ES-I3 (cell line): ENCODE data around the gene NCMAP.

Experiments
- H3K36me3 ChIP-seq: 2 replicates; pipeline ENCODE4 v1.6.1; 2013; ENCODE audit warnings: mild to moderate bottlenecking, low read length, control low read depth, moderate library complexity; ENCODE audit not compliant: insufficient read depth
- H3K4me1 ChIP-seq: 2 replicates; pipeline ENCODE4 v1.6.1; 2013; ENCODE audit warnings: mild to moderate bottlenecking, control low read depth, low read length; ENCODE audit not compliant: insufficient read depth
- H3K9ac ChIP-seq: 2 replicates; pipeline ENCODE4 v1.6.1; 2013; ENCODE audit warnings: low read depth, mild to moderate bottlenecking, low read length, moderate library complexity
- H3K9me3 ChIP-seq: 2 replicates; pipeline ENCODE4 v1.6.1; 2013; ENCODE audit warnings: mild to moderate bottlenecking, low read length, moderate library complexity; ENCODE audit not compliant: control insufficient read depth, insufficient read depth

The NCMAP gene

DNA sequence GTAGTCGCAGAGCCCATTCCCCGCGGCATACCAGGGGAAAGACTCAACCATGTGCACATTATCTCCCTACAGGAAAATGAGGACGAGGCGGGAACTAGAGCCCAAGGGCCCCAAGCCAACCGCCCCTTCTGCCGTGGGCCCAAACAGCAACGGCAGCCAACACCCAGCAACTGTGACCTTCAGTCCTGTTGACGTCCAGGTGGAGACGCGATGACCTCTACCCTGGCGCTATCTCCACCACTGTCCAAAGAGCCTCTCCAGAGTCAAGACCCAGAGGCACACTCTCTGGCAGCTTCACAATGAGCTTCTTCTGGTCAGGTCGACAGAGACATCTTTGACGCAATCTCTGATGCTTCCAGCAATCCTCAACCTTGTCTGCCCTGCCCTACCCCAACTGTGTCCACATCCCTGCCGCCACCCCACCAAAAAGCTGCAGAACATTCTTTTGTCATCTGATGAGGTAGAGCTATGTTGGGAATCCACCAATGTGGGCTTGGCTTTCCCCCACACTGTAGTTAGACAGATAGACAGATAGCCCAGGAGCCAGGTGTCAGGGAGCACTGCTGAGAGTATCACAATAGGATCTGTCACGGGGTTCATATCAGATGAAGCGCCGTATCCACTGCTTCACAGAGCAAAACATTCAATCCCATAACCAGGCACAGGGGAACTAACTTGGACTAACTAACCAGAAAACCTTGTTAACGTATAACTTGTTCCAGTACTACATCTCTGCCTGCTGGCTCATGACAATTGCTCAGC is 49.8 kb downstream of the NCMAP start:
- no peaks in the 10 kb centered on the region for H3K9me3 ChIP-seq
- no peaks in the 10 kb centered on the region for H3K36me3 ChIP-seq
- H3K9ac ChIP-seq: no peak overlapping the region
- H3K4me1 ChIP-seq: no peaks in the 10 kb centered on the region

DNA sequence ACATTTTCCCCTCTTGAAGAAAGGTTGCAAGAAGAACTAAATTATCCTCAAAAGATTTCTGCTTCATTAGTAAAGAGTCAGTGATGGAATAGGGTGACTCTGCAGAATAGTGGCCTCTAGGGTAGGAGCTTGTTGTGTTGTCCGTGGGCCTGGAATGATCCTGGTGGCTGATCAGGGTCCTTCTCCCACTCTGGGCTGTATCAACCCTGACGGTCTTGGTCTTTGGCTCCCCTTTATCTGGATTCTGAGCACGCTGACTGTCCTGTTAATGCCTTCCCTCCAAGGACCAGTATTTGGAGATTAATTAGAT is 50.4 kb downstream of the NCMAP start:
- no peaks in the 10 kb centered on the region for H3K4me1 ChIP-seq
- H3K9ac ChIP-seq: no peak overlapping the region
- H3K36me3 ChIP-seq: no peaks in the 10 kb centered on the region
- no peaks in the 10 kb centered on the region for H3K9me3 ChIP-seq

DNA sequence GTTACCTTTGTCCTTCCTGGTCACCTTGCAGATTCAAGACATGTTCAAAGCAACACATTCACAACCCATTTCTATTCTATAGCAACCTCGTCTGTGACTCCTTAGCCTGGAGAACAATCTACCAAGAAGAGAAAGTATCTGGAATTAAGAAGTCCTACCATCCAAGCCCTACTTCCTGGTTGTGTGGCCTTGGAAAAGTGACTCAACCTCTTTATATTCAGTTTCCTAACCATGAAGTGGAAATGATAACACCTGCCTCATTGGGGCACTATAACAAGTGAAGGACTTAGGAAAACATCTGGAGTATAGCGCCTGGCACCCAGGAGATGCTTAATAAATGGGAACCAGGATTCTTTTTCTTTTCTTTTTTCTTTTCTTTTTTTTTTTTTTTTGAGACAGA is 50.7 kb downstream of the NCMAP start:
- Histone ChIP-seq H3K9me3 (no peaks in the 10 kb centered on the region), H3K9ac (no peak overlapping the region), H3K4me1 (no peaks in the 10 kb centered on the region), H3K36me3 (no peaks in the 10 kb centered on the region)

DNA sequence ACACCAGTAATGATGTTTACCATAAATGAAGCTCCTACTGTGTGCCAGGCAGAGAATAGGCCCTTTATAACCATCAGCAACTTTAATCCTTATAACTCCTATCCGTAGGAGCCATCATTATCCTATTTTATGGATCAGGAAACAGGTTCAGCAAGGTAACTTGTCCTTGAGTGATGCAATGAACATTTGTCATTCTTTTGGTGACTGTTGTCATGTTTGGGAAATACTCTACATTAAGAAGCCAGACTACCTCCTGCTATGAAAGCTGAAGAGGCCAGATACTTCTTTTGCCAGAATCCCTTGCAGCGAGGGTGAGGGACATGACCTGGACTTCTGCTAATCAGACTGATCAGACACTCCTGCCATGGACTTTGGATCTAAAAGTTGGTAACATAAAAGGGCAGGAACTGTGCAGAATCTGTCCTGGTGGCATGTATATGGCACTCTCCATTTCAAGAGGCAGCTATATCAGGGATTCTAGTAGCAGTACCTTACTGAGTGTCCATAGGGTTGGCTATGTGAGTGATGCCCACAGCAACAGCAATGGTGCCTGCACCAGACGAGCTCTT is 54.1 kb downstream of the NCMAP start:
- Histone ChIP-seq H3K9ac (no peak overlapping the region), H3K4me1 (no peaks in the 10 kb centered on the region), H3K9me3 (no peaks in the 10 kb centered on the region), H3K36me3 (no peaks in the 10 kb centered on the region)

DNA sequence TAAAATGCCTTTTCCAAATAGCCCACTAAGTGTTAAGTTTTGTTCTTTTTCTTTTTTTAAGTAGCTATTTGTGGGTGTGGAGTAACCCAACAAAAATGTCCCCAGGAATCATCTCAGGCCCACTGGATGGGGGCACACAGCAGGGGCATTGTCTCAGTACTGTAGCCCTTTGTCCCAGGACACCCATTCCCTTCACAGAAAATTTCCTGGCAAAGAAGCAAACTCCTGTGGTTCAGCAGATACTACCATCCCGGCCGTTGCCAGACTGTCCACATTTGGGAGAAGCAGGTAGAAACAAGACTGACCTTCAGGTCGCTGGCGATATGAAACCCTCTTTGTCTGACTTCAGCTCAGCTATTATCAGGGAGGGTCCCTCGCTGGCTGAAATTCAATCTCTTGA is 63.5 kb downstream of the NCMAP start:
- no peaks in the 10 kb centered on the region for H3K36me3 ChIP-seq
- no peaks in the 10 kb centered on the region; the same call in 1 of the 2 replicates for H3K4me1 ChIP-seq
- no peak overlapping the region for H3K9ac ChIP-seq
- no peaks in the 10 kb centered on the region for H3K9me3 ChIP-seq

DNA sequence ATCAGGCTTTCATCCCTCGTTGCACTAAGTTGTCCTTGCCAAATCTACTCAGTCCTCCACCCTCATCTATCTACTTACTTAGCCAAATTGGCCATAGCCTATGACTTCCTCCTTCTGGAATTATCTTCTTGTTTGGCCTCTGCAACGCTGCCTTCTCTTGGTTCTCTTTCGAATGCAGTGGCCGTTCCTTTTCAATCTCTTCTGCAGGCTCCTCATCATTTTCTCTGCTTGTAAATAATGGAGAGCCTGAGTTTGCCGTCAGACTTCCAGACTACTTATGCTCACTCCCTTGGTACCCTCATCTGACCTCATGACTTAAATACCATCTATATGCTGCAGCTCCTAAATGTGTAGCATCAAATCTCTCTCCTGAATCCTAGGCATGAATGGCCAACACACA is 64.8 kb downstream of the NCMAP start:
- Histone ChIP-seq H3K4me1 (no peaks in the 10 kb centered on the region; the same call in 1 of the 2 replicates), H3K9me3 (no peaks in the 10 kb centered on the region), H3K9ac (no peak overlapping the region), H3K36me3 (no peaks in the 10 kb centered on the region)

DNA sequence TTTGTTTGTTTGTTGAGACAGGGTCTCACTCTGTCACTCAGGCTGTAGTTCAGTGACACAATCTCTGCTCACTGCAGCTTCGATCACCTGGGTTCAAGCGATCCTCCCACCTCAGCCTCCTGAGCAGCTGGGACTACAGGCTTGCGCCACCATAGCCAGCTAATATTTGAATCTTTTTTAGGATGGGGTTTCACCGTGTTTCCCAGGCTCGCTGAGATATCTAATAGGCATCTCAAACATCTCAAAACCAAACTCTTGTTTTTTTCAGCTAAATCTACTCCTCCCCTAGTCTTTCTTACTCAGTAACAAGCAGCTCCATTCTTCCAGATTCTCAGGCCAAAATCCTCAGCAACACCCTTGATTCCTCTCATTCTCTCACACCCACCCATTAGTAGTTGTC is 65.2 kb downstream of the NCMAP start:
- no peaks in the 10 kb centered on the region for H3K9me3 ChIP-seq
- H3K9ac ChIP-seq: no peak overlapping the region

DNA sequence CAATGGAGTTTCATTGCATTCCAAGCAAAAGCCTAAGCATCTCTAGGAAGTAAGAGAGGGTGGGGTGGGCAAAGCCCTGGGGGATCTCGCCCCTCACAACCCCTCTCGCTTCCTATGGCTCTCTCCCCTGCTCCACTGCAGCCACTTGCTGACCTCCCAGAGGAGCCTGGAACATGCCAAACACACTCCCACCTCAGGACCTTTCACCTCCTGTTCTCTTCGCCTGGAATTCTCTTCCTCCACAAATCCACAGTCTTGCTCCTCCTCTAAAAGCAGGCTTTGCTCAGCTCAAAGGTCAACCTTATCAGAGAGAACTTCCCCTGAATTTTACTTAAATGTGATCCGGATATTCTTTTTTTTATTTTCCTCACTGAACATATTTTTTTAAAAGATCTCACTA is 66.3 kb downstream of the NCMAP start:
- H3K9me3 ChIP-seq: no peaks in the 10 kb centered on the region
- no peaks in the 10 kb centered on the region for H3K36me3 ChIP-seq
- no peak overlapping the region for H3K9ac ChIP-seq
- H3K4me1 ChIP-seq: no peaks in the 10 kb centered on the region; the same call in 1 of the 2 replicates

More for the DNA sequence above, 65.2 kb downstream of the NCMAP start:
- Histone ChIP-seq H3K4me1 (no peaks in the 10 kb centered on the region; the same call in 1 of the 2 replicates), H3K36me3 (no peaks in the 10 kb centered on the region)

DNA sequence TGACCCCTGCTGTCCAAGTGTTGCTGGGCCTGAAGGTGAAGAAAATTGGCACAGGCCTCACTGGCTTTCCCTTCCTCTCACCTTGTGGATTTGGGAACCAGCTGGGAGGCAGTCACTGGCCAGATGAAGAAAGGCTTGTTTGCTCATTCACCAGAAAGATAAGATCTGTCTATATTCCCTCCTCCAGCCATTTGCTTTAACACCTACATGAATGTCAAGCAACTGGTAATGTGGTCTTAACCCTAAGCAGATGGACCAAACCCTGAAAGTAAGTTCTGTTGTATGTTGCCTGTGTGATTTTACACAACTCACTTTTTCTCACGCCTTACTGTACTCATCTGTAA is 76.9 kb downstream of the NCMAP start:
- no peaks in the 10 kb centered on the region for H3K36me3 ChIP-seq
- no peak overlapping the region for H3K9ac ChIP-seq
- no peaks in the 10 kb centered on the region for H3K9me3 ChIP-seq
- peaks cover 7% of the 10 kb centered on the region; the same call in 1 of the 2 replicates for H3K4me1 ChIP-seq

DNA sequence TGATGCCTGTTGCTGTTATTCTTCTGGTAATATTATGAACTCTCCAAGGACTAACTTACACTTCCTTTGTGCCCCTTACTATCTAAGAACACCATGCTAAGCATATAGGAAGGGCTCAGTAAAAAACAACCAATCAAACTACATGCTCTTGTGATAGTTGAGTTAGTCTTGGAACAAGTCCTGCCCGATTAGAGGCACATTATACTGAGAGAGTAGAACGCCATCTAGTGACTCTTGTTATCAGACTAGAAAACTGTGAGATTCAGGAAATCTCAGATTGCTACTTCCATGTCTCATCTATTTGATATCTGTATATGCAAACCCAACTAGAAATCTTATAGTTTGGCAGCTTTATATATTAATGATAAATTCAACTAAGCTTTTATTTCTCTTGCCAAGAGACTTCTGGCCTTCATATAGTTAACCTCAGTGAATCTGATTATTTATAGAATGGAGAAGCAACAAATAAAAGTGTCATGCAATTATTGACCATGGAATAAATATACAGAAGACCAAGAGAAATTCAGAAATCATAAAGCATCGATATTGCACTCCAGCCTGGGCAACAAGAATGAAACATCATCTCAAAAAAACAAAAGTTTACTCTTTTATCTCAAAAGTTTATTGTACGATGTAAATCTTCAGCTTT is 79.4 kb downstream of the NCMAP start:
- Histone ChIP-seq H3K9me3 (no peaks in the 10 kb centered on the region), H3K9ac (no peak overlapping the region), H3K4me1 (peaks cover 7% of the 10 kb centered on the region; the same call in 1 of the 2 replicates), H3K36me3 (no peaks in the 10 kb centered on the region)

DNA sequence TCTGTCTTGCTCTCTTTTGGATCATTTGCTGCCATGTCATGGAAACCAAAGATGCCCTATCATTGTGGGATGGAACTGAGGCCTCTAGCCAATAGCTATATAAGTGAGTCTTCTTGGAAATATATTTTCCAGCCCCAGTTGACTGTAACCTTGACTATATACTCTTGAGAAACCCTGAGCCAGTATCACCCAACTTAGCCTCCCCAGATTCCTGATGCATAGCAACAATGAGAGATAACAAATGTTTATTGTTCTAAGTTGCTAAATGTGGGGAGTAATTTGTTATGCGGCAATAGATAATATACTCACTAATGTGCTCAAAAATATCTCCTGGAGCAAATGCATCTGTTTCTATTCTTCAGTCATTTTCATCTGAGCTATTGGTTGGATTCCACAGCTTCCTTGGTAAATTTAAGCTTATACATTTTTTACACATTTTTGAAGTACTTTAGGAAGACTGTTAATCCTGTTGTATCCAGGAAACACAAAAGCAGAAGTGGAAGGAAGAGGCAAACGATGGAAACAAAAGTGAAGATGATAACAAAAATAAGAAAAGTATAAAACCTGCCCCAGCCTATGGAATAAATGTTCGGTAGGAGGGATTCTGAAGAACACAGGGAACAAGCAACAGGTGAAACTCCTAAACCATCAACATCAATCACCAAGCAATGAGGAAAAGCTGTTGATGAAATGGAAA is 80.9 kb downstream of the NCMAP start:
- H3K36me3 ChIP-seq: no peaks in the 10 kb centered on the region
- peaks cover 7% of the 10 kb centered on the region; the same call in 1 of the 2 replicates for H3K4me1 ChIP-seq
- no peak overlapping the region for H3K9ac ChIP-seq
- no peaks in the 10 kb centered on the region for H3K9me3 ChIP-seq

DNA sequence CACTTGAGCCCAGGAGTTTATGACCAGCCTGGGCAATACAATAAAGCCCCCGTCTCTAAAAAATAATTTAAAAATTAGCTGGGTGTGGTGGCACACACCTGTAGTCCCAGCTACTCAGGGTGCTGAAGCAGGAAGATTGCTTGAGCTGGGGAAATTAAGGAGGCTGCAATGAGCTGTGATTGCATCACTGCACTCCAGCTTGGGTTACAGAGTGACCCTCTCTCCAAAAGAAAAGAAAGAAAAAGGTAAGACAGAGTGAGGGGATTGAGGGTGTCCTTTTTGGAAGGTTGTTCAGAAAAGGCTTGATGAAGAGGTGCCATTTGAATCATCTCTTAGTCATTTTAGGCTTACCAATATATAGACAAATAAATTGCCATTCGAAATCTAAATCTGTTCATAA is 83.2 kb downstream of the NCMAP start:
- H3K9me3 ChIP-seq: no peaks in the 10 kb centered on the region
- no peaks in the 10 kb centered on the region for H3K36me3 ChIP-seq
- no peak overlapping the region for H3K9ac ChIP-seq
- no peaks in the 10 kb centered on the region for H3K4me1 ChIP-seq

DNA sequence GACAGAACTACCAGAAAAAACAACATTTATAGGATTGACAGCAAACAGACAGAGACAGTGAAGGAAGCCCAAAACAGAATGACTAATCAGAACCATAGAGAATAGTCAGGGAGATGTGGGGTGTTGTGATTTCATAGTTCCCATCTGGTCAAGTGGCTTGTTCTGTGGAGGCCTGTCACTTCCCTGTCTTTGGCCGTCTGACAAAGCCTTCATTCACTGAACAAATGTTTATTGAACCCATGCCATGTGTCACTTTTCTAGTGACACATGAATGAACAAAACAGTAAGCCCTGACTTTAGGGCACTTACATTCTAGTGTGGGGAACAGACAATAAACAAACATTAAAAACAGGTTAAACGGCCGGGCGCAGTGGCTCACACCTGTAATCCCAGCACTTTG is 84.0 kb downstream of the NCMAP start:
- Histone ChIP-seq H3K4me1 (no peaks in the 10 kb centered on the region), H3K9ac (no peak overlapping the region), H3K9me3 (no peaks in the 10 kb centered on the region), H3K36me3 (no peaks in the 10 kb centered on the region)

DNA sequence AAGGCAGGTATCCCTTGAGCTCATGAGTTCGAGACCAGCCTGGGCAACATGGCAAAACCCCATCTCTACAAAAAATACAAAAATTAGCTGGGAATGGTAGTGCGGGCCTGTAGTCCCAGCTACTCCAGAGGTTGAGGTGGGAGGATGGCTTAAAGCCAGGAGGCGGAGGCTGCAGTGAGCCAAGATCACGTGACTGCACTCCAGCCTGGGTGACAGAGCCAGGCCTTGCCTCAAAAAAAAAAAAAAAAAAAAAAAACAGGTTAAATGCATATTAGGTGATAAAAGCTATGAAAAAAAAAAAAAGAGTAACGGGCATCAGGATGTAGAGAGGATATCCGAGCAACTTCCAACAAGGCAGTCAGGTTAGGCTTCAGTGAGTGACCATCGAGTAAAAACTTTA is 84.4 kb downstream of the NCMAP start:
- Histone ChIP-seq H3K4me1 (no peaks in the 10 kb centered on the region), H3K9me3 (no peaks in the 10 kb centered on the region), H3K9ac (no peak overlapping the region), H3K36me3 (no peaks in the 10 kb centered on the region)
